Measurements from ENCODE around the gene PIP5K1B. TPM values are rescaled to one million over a fixed set of nuclear protein-coding genes. Genes with fewer than 3 reads are reported as not detected.
A peak's percentile ranks its signal among the peaks of the same experiment; 100 is the strongest.

PIP5K1B gene
- total and polyA plus RNA-seq, 2 experiments from 2014 or later, result 3.2 to 5.0 TPM

DNA sequence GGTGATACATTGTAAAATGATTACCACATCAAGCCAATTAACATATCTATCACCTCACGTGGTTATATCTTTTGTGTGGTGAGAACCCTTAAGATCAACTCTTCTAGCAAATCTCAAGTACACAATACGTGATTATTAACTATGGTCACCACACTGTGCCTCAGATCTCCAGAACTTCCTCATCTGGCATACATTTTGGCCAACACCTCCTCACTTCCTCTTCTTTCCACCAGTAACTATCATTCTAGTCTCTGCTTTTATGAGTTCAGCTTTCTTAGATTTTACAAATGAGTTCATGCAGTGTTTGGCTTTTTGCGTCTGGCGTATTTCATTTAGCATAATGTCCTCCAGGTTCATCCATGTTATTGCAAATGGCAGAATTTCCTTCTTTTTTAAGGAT is 273.0 kb downstream of the PIP5K1B start:
- TF ChIP-seq, protein P1, sequence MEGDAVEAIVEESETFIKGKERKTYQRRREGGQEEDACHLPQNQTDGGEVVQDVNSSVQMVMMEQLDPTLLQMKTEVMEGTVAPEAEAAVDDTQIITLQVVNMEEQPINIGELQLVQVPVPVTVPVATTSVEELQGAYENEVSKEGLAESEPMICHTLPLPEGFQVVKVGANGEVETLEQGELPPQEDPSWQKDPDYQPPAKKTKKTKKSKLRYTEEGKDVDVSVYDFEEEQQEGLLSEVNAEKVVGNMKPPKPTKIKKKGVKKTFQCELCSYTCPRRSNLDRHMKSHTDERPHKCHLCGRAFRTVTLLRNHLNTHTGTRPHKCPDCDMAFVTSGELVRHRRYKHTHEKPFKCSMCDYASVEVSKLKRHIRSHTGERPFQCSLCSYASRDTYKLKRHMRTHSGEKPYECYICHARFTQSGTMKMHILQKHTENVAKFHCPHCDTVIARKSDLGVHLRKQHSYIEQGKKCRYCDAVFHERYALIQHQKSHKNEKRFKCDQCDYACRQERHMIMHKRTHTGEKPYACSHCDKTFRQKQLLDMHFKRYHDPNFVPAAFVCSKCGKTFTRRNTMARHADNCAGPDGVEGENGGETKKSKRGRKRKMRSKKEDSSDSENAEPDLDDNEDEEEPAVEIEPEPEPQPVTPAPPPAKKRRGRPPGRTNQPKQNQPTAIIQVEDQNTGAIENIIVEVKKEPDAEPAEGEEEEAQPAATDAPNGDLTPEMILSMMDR (IDR thresholded peaks at IDR 0.05; ENCODE audit: low read depth, low read length), result no peak
- H3K9me3 ChIP-seq (ENCODE audit: low read depth), result no peaks in the 10 kb centered on the region
- no peak for DNase-seq (ENCODE audit: low read depth in 1 of 2, low spot score in 1 of 2)
- H3K4me3 ChIP-seq, result no peak overlapping the region
- H3K27ac ChIP-seq, result no peak overlapping the region
- peaks cover 54% of the 10 kb centered on the region for H3K4me1 ChIP-seq (ENCODE audit: low read depth)
- no peaks in the 10 kb centered on the region for H3K36me3 ChIP-seq
- no peaks in the 10 kb centered on the region for H3K27me3 ChIP-seq

DNA sequence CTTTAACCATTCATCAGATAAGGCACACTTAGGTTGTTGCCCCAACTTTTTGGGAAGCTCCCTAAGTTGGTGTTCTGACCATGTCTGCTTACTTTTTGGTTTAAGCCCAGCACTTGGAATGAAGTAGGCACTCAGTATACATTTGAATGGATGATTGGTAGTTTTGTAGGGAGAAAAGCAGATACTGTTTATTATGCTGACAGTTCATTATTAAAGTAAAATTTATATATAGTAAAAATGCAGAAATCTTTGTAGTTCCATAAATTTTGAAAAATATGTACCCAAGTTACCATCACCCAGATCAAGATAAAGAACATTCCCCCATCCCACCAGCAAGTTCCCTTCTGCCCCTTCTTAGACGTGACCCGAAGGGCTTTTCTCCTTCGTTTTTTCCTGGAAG is 273.5 kb downstream of the PIP5K1B start:
- Histone ChIP-seq H3K36me3 (no peaks in the 10 kb centered on the region), H3K27me3 (no peaks in the 10 kb centered on the region), H3K4me3 (no peak overlapping the region), H3K27ac (peak overlapping the region; percentile 90), H3K9me3 (ENCODE audit: low read depth) (no peaks in the 10 kb centered on the region), H3K4me1 (ENCODE audit: low read depth) (peaks cover 58% of the 10 kb centered on the region)
- no peak for DNase-seq (ENCODE audit: low read depth in 1 of 2, low spot score in 1 of 2)
- TF ChIP-seq, protein P1 (IDR thresholded peaks at IDR 0.05; ENCODE audit: low read depth, low read length), result no peak

DNA sequence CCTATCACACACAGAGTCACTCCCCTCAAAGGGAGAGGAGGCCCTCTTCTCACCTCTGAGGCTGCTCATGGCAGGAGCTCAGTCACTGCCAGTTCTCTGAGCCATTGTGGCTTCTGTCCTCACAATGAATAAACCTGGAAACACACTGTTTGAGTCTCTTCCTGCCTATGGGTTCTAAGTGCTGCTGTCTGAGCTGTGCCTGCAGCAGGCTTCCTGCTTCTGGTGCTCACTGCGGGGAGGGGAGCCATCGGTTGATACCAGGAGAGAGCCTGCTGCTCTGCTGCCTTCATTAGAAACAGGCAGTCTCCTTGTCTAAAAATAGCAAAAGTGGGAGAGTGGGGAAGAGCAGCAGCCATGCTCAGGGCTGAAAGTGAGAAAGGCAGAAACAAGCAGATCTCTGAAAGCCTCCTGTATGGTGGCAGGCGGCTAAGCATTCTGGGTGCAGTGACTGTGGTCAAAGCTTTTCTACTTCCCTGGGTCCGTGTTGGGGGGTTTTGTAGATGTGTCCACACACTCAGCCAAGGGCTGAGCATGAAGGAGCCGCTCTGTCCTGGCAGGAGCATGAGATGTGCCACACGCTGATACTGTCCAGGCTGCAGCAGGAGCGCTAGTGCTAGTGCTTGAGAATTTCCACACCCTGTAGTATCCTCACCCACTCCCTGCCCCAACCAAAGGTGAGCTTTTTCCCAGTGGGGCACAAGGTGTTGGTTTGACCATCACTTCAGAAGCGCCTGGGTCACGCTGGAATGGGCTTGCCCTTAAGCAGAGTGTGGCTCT is 274.7 kb downstream of the PIP5K1B start:
- peak overlapping the region; percentile 90 for H3K27ac ChIP-seq
- no peaks in the 10 kb centered on the region for H3K27me3 ChIP-seq
- no peaks in the 10 kb centered on the region for H3K36me3 ChIP-seq
- TF ChIP-seq, protein P1 (IDR thresholded peaks at IDR 0.05; ENCODE audit: low read depth, low read length), result no peak
- no peak overlapping the region for H3K4me3 ChIP-seq
- peak in 1 of 2 donors; percentile 80 for DNase-seq (ENCODE audit: low read depth in 1 of 2, low spot score in 1 of 2)
- H3K9me3 ChIP-seq (ENCODE audit: low read depth), result no peaks in the 10 kb centered on the region
- peaks cover 59% of the 10 kb centered on the region for H3K4me1 ChIP-seq (ENCODE audit: low read depth)

DNA sequence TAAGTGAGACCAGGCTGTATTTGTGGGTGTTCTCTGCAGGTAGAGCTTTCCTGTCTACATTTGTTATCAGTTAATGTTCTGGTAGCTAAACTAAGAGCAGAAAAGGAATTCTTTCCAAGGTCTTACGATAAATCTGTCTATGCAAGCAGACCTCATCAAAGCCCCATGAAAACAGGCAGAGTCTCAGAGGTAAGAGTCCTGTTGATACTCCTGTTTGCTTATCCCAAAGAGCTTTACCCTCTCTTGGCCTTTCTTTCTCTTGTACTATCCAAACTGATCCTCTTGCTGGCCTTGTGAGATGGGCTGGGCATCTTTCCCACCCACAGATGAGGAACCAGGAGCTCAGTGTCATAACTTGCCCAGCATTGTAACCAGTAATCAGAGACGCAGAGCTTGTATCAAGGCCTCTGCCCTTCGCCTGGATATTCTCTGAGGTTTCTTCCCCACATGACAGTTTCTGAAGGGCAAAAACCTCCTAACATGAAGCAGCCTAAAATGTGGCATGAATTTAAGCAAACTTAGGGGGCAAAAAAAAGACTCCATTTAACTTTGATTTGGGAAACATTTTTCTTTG is 275.4 kb downstream of the PIP5K1B start:
- peak in 1 of 2 donors; percentile 19 for DNase-seq (ENCODE audit: low read depth in 1 of 2, low spot score in 1 of 2)
- TF ChIP-seq, protein P1 (IDR thresholded peaks at IDR 0.05; ENCODE audit: low read depth, low read length), result no peak
- Histone ChIP-seq H3K4me1 (ENCODE audit: low read depth) (peaks cover 56% of the 10 kb centered on the region), H3K36me3 (no peaks in the 10 kb centered on the region), H3K4me3 (no peak overlapping the region), H3K9me3 (ENCODE audit: low read depth) (no peaks in the 10 kb centered on the region), H3K27me3 (no peaks in the 10 kb centered on the region), H3K27ac (peak overlapping the region; percentile 90)

DNA sequence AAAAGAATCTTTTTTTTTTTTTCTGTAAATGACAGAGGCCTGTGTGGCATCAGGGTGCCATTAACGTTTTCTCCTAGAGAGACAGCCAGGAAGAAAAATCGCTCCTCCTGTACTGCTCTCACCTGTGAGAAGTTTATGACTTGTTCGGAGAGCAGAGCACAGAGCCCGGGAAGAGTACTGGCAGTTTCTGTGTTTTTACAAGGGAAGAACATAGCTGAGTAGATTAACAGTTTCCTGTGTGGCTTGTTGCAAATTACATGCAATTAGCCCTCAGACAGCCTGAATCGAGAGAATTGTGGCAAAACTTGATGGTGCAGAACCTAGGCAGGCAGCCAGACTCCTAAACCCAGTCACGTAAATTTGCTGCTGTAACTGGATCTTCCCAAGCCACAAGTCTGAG is 276.7 kb downstream of the PIP5K1B start:
- Histone ChIP-seq H3K27me3 (no peaks in the 10 kb centered on the region), H3K4me1 (ENCODE audit: low read depth) (peaks cover 56% of the 10 kb centered on the region), H3K36me3 (no peaks in the 10 kb centered on the region), H3K9me3 (ENCODE audit: low read depth) (no peaks in the 10 kb centered on the region), H3K4me3 (no peak overlapping the region), H3K27ac (peak overlapping the region; percentile 90)
- TF ChIP-seq, protein P1 (IDR thresholded peaks at IDR 0.05; ENCODE audit: low read depth, low read length), result no peak
- DNase-seq (ENCODE audit: low read depth in 1 of 2, low spot score in 1 of 2), result peak in 1 of 2 donors; percentile 13

Data from cardiac muscle cell (in vitro differentiated cells and primary cell).